K562 (cell line): ENCODE data around the gene DHCR7. TPM values are rescaled to one million over a fixed set of nuclear protein-coding genes. Genes with fewer than 3 reads are reported as not detected.
A peak's percentile ranks its signal among the peaks of the same experiment; 100 is the strongest.

ENCODE experiments used
- ATAC-seq: fragments of 200-7000 bp; cut with Tn5 transposase; 3 replicates; pipeline ENCODE4 v1.9.1; 2020; ENCODE audit warnings: moderate library complexity
- BruUV-seq: library from RNA; stranded (reverse); fragments of 400-500 nt; replicated peaks from 2 replicates; lab custom pipeline; 2021; lab: Mats Ljungman, UMichigan
- CTCF ChIA-PET: fragments of 300-600 bp; formaldehyde crosslinking; extraction: SDS; loops from one replicate; lab custom pipeline; 2021; ENCODE audit warnings: low intra/inter-chr PET ratio; lab: Yijun Ruan, JAX
- POLR2A ChIA-PET: fragments of 300-600, 350-650 bp; sonication (Branson Sonifier 250); formaldehyde crosslinking; extraction: SDS; loops from one replicate; lab custom pipeline; 2021; ENCODE audit warnings: antibody characterized with exemption, inconsistent platforms; lab: Yijun Ruan, JAX
- DNase-seq, 4 experiments: peaks; one replicate each; pipeline versions ENCODE4 v3.0.0 to v3.0.0-alpha.2; 2011 to 2018; ENCODE audit warnings: low spot score in 3 of 4, mixed read lengths in 3 of 4; ENCODE audit errors: extremely low read depth in 1 of 4
- FAIRE-seq: peaks from 2 replicates; lab custom pipeline; 2011; peaks lifted over from hg19 to GRCh38; lab: Jason Lieb, UNC
- H2AFZ ChIP-seq: 2 replicates; pipeline ENCODE4 v1.6.0; 2011; ENCODE audit warnings: low read depth, low read length, control low read depth, inconsistent platforms
- H3K27ac ChIP-seq: fragments of 200-600 bp; 3 replicates; pipeline ENCODE4 v1.8.0; 2011; ENCODE audit warnings: low read depth, mild to moderate bottlenecking, control low read depth, inconsistent platforms, low read length, moderate library complexity, mixed read lengths; ENCODE audit errors: extremely low read depth
- H3K27me3 ChIP-seq, 2 experiments: fragments of 300-600 bp in 1 of 2; 2 replicates in 1 of 2; 3 replicates in 1 of 2; pipeline versions ENCODE4 v1.6.0 to v1.8.0; 2011; ENCODE audit warnings: inconsistent platforms in 2 of 2, low read length in 2 of 2, mild to moderate bottlenecking in 1 of 2, mixed read lengths in 1 of 2, moderate library complexity in 1 of 2; ENCODE audit not compliant: control insufficient read depth in 2 of 2, insufficient read depth in 2 of 2
- H3K36me3 ChIP-seq: fragments of 300-600 bp; 3 replicates; pipeline ENCODE4 v1.8.0; 2011; ENCODE audit warnings: mild to moderate bottlenecking, low read length, inconsistent platforms; ENCODE audit not compliant: control insufficient read depth, insufficient read depth
- H3K4me1 ChIP-seq, 2 experiments: fragments of 200-600 bp in 1 of 2; replicated peaks in 1 of 2; 2 replicates in 1 of 2; 3 replicates in 1 of 2; pipeline versions ENCODE4 v1.5.1 to v1.8.0; 2011; ENCODE audit warnings: inconsistent platforms in 2 of 2, low read length in 2 of 2, mild to moderate bottlenecking in 1 of 2, mixed read lengths in 1 of 2, moderate library complexity in 1 of 2; ENCODE audit not compliant: control insufficient read depth in 2 of 2, insufficient read depth in 2 of 2
- H3K4me2 ChIP-seq: 2 replicates; pipeline ENCODE4 v1.6.1; 2011; ENCODE audit warnings: low read length, control low read depth, inconsistent platforms, mixed read lengths; ENCODE audit not compliant: insufficient read depth
- H3K4me3 ChIP-seq: fragments of 200-600 bp; sonication (generic), shearing (Covaris generic); 2 replicates; pipeline ENCODE4 v1.5.1; 2016; ENCODE audit warnings: control low read depth, inconsistent platforms
- H3K79me2 ChIP-seq: fragments of 200-600 bp; 3 replicates; pipeline ENCODE4 v1.8.0; 2011; ENCODE audit warnings: low read length, inconsistent platforms; ENCODE audit not compliant: control insufficient read depth, insufficient read depth
- H3K9ac ChIP-seq, 2 experiments: 2 replicates each; pipeline versions ENCODE4 v1.6.0 to v1.6.1; 2011; ENCODE audit warnings: low read depth in 2 of 2, low read length in 2 of 2, control low read depth in 1 of 2, inconsistent platforms in 1 of 2, mild to moderate bottlenecking in 1 of 2, mixed read lengths in 1 of 2; ENCODE audit not compliant: insufficient read depth in 1 of 2
- H3K9me1 ChIP-seq: one replicate; pipeline ENCODE4 v1.6.0; 2011; ENCODE audit warnings: inconsistent platforms, mild to moderate bottlenecking, low read length, moderate library complexity; ENCODE audit not compliant: control insufficient read depth, insufficient read depth
- H3K9me3 ChIP-seq: replicated peaks from 2 replicates; pipeline ENCODE4 v1.5.1; 2011; ENCODE audit warnings: low read depth, low read length, inconsistent platforms; ENCODE audit not compliant: control insufficient read depth, insufficient read depth
- H4K20me1 ChIP-seq: replicated peaks from 2 replicates; pipeline ENCODE4 v1.6.1; 2011; ENCODE audit warnings: low read length, inconsistent platforms, mixed read lengths; ENCODE audit not compliant: control insufficient read depth, insufficient read depth
- CHD4 ChIP-seq: fragments of 200-600 bp; sonication (generic); IDR thresholded peaks from 3 replicates; pipeline ENCODE4 v1.6.1; 2012; ENCODE audit warnings: low read depth, mild to moderate bottlenecking, mixed read lengths, low read length, inconsistent platforms; ENCODE audit not compliant: insufficient read depth, insufficient replicate concordance, poor library complexity, severe bottlenecking
- CREB3L1 ChIP-seq: fragments of 450-650 bp; IDR thresholded peaks from 2 replicates; pipeline ENCODE4 v1.6.1; 2014; ENCODE audit warnings: low read depth, mild to moderate bottlenecking, moderate library complexity, borderline replicate concordance
- PML ChIP-seq: IDR thresholded peaks from 2 replicates; pipeline ENCODE4 v1.6.1; 2012; ENCODE audit warnings: low read length, inconsistent platforms
- POLR2G ChIP-seq: fragments of 200-400 bp; formaldehyde crosslinking; IDR thresholded peaks from 2 replicates; pipeline ENCODE4 v1.6.1; 2017; ENCODE audit warnings: low read depth, mild to moderate bottlenecking, antibody characterized with exemption, low read length, moderate library complexity
- RBM15 ChIP-seq: fragments of 200-400 bp; formaldehyde crosslinking; IDR thresholded peaks from 2 replicates; pipeline ENCODE4 v1.6.1; 2018; ENCODE audit warnings: mild to moderate bottlenecking, low read length, moderate library complexity; ENCODE audit not compliant: insufficient read depth
- SRSF7 ChIP-seq: fragments of 200-400 bp; formaldehyde crosslinking; optimal IDR thresholded peaks from 2 replicates; pipeline ENCODE3; 2017; ENCODE audit warnings: mild to moderate bottlenecking, low read depth, low read length
- TRIM28 ChIP-seq: fragments of 450-650 bp; IDR thresholded peaks from 2 replicates; pipeline ENCODE4 v1.6.1; 2017
- WGBS: fragments of 100-300 bp; shearing (Covaris generic); methylation state at CpG from one replicate; pipeline ENCODE4 v1.1.6; 2016; ENCODE audit warnings: low coverage, mixed read lengths; ENCODE audit not compliant: insufficient coverage; ENCODE audit errors: missing lambda C conversion rate; 5-methylcytosine and 5-hydroxymethylcytosine counted together
- in situ Hi-C: fragments of 300-500 bp; cut with MboI; formaldehyde crosslinking; loops from 4 replicates; pipeline ENCODE4 v1.15.0; 2018; ENCODE audit warnings: inconsistent platforms, mixed read lengths
- intact Hi-C: fragments of 100-400 bp; cut with micrococcal nuclease; formaldehyde crosslinking; loops from 2 replicates; pipeline ENCODE4 v1.14.2; 2022
- polyA plus RNA-seq, 8 experiments: library from polyadenylated mRNA; depleted of rRNA in 4 of 8; stranded (reverse) in 5 of 8; unstranded in 3 of 8; fragments of >200 nt; fragmentation: Nextera tagmentation in 2 of 8; fragmentation: Illumina TruSeq in 1 of 8; extraction: Ambion mirVana in 2 of 8; extraction: Trizol in 1 of 8; gene quantifications; 2 replicates each; pipeline versions ENCODE4 v1.2.1 to v1.2.3, GENCODE V29; 2011 to 2014; ENCODE audit warnings: inconsistent platforms in 1 of 8, missing spikeins in 1 of 8
- total RNA-seq, 7 experiments: library from RNA; depleted of rRNA in 6 of 7; stranded (reverse); fragments of >200 nt in 6 of 7; fragmentation: Illumina TruSeq in 2 of 7; extraction: Trizol in 2 of 7; gene quantifications; 2 replicates each; pipeline versions ENCODE4 v1.2.1 to v1.2.3, GENCODE V29; 2011 to 2021; ENCODE audit warnings: low replicate concordance in 1 of 7

The DHCR7 gene
- total and polyA plus RNA-seq, 9 of the 15 experiments (the other 6 are each of a cell fraction or from before 2014, with no cell fraction given), result 8.4 to 192 (median 82.4) TPM

- H3K27ac ChIP-seq, result 0 out of 3 replicates have a peak overlapping the region, but pooled peaks have one; percentile 14
- ATAC-seq (no peak), DNase-seq (no peak), FAIRE-seq (no peak)
- no peaks in the 10 kb centered on the region for H3K27me3 ChIP-seq
- ChIA-PET CTCF (no interaction called here), POLR2A (interaction anchor here (1.6 kb wide), 1 partner anchor 8 kb away, joined by 5 read pairs; no protein-coding TSS in a partner anchor)
- peaks cover 76% of the 10 kb centered on the region for H3K79me2 ChIP-seq
- 0 out of 2 replicates have a peak, but pooled peaks cover 3% of the 10 kb centered on the region for H3K9me3 ChIP-seq
- H3K4me2 ChIP-seq, result no peak overlapping the region
- TF ChIP-seq POLR2G, result no peak
- TF ChIP-seq RBM15, result no peak
- no peak for TF ChIP-seq CREB3L1
- TF ChIP-seq TRIM28, result no peak
- TF ChIP-seq PML, result no peak
- no peak for TF ChIP-seq CHD4
- TF ChIP-seq SRSF7, result no peak
- H2AFZ ChIP-seq, result no peak overlapping the region
- H3K36me3 ChIP-seq, result peaks cover 35% of the 10 kb centered on the region
- WGBS, result 41% methylated on average over 3 of the region's 3 CpGs
- no TSS peak for BruUV-seq
- in situ Hi-C loops, result no loop called here
- no peak overlapping the region for H3K9ac ChIP-seq
- H3K9me1 ChIP-seq, result no peaks in the 10 kb centered on the region
- no peaks in the 10 kb centered on the region for H4K20me1 ChIP-seq
- peaks cover 12 to 43% of the 10 kb centered on the region in 2 experiments; a peak in 4 of 5 replicates for H3K4me1 ChIP-seq
- intact Hi-C loops, result no loop called here
- H3K4me3 ChIP-seq, result no peak overlapping the region
Measured at GRCh38 chr11:71450939-71451338, 2.7 kb upstream of the DHCR7 start.
